SH-SY5Y (cell line): ENCODE data around the gene IQSEC3.

Experiments used
- GATA2 ChIP-seq: IDR thresholded peaks from 2 replicates; pipeline ENCODE4 v1.6.1; 2011; ENCODE audit warnings: mild to moderate bottlenecking, low read depth, low read length
- GATA3 ChIP-seq: IDR thresholded peaks from 2 replicates; pipeline ENCODE4 v1.6.1; 2011; ENCODE audit warnings: low read depth, mild to moderate bottlenecking, low read length, moderate library complexity

DNA sequence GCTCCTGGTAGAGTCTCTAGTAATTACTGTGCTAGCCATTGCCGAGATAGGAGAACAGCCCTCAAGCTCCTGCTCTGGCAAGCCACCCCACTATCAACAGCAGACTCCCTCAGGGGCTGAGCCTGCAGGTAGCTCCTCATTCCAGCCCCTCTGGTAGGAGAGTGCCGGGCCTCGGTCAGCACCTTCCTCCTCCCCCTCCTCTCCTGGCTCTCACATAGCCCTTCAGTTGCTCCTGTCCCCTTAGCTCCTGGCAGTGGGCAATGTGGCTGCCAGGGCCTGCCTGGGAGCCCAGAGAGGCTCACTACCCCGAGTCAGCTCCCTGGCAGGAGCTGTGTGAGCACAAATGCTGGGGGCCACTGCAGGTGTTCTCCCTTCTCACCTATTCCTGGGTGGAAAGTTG lies 52.0 kb downstream of the IQSEC3 start:
- TF ChIP-seq GATA2 (no peak), GATA3 (no peak)
